GM12878 (cell line): ENCODE measurements around the gene RHCE. TPM values are rescaled to one million over a fixed set of nuclear protein-coding genes. Genes with fewer than 3 reads are reported as not detected.
"Not testable (repeated sequence)": the region's sequence is repeated elsewhere in the genome, so short reads cannot be mapped to it uniquely, and the experiment has no call there.

Experiments
- ATAC-seq: fragments of 200-7000 bp; cut with Tn5 transposase; 3 replicates; pipeline ENCODE4 v1.9.1; 2020; ENCODE audit warnings: mild to moderate bottlenecking, moderate library complexity
- BruUV-seq: library from RNA; stranded (reverse); fragments of 400-500 nt; replicated peaks from 2 replicates; lab custom pipeline; 2021; lab: Mats Ljungman, UMichigan
- CTCF ChIA-PET: fragments of 300-600 bp; sonication (Branson Sonifier 250); formaldehyde crosslinking; extraction: SDS; loops from one replicate; lab custom pipeline; 2021; ENCODE audit warnings: inconsistent platforms; lab: Yijun Ruan, JAX
- POLR2A ChIA-PET: fragments of 350-600 bp; formaldehyde crosslinking; extraction: SDS; loops from one replicate; lab custom pipeline; 2021; ENCODE audit warnings: inconsistent platforms; lab: Charles Lee
- RAD21 ChIA-PET: fragments of 300-600 bp; sonication (Branson Sonifier 250); formaldehyde crosslinking; loops from one replicate; lab custom pipeline; 2023; ENCODE audit warnings: antibody characterized with exemption; ENCODE audit not compliant: unreplicated experiment; lab: Charles Lee
- SMC1A ChIA-PET: fragments of 300-600 bp; sonication (Branson Sonifier 250); formaldehyde crosslinking; loops from one replicate; lab custom pipeline; 2023; ENCODE audit not compliant: unreplicated experiment, uncharacterized antibody; lab: Charles Lee
- DNase-seq: peaks from one replicate; pipeline ENCODE4 v3.0.0-alpha.2; 2011; ENCODE audit warnings: low read depth, low spot score
- FAIRE-seq: peaks from 3 replicates; lab custom pipeline; 2011; peaks lifted over from hg19 to GRCh38; lab: Jason Lieb, UNC
- H2AFZ ChIP-seq: 2 replicates; pipeline ENCODE4 v1.6.0; 2011; ENCODE audit warnings: low read depth, low read length, control low read depth; ENCODE audit not compliant: control insufficient read depth
- H3K27ac ChIP-seq: 2 replicates; pipeline ENCODE4 v1.5.1; 2011; ENCODE audit warnings: control low read depth; ENCODE audit not compliant: control insufficient read depth, insufficient read depth
- H3K27me3 ChIP-seq, 2 experiments: replicated peaks in 1 of 2; 2 replicates each; pipeline versions ENCODE4 v1.6.0 to v1.6.1; 2011; ENCODE audit warnings: low read length in 1 of 2; ENCODE audit not compliant: control insufficient read depth in 2 of 2, insufficient read depth in 2 of 2
- H3K36me3 ChIP-seq, 2 experiments: 2 replicates each; pipeline ENCODE4 v1.5.1; 2011; ENCODE audit warnings: low read length in 1 of 2; ENCODE audit not compliant: control insufficient read depth in 2 of 2, insufficient read depth in 2 of 2
- H3K4me1 ChIP-seq: 2 replicates; pipeline ENCODE4 v1.6.1; 2011; ENCODE audit warnings: mild to moderate bottlenecking, low read length, moderate library complexity, mixed read lengths; ENCODE audit not compliant: control insufficient read depth, insufficient read depth
- H3K4me2 ChIP-seq: 2 replicates; pipeline ENCODE4 v1.6.0; 2011; ENCODE audit warnings: control low read depth; ENCODE audit not compliant: control insufficient read depth, insufficient read depth
- H3K4me3 ChIP-seq: fragments of 200-600 bp; sonication (generic); 2 replicates; pipeline ENCODE4 v1.5.1; 2016
- H3K79me2 ChIP-seq: 2 replicates; pipeline ENCODE4 v1.6.0; 2011; ENCODE audit warnings: low read length; ENCODE audit not compliant: control insufficient read depth, insufficient read depth
- H3K9ac ChIP-seq: 2 replicates; pipeline ENCODE4 v1.8.0; 2011; ENCODE audit warnings: low read length, control low read depth, mixed read lengths; ENCODE audit not compliant: control insufficient read depth, insufficient read depth
- H3K9me3 ChIP-seq: replicated peaks from 3 replicates; pipeline ENCODE4 v1.5.1; 2011; ENCODE audit warnings: mild to moderate bottlenecking, low read length; ENCODE audit not compliant: control insufficient read depth, insufficient read depth
- H4K20me1 ChIP-seq: 2 replicates; pipeline ENCODE4 v1.6.0; 2011; ENCODE audit not compliant: control insufficient read depth, insufficient read depth
- BHLHE40 ChIP-seq, 2 experiments: fragments of 450-650 bp in 1 of 2; IDR thresholded peaks; 2 replicates each; pipeline ENCODE4 v1.6.1; 2011 to 2017; ENCODE audit warnings: low read depth in 2 of 2, borderline replicate concordance in 1 of 2, improper control_type of control experiment in 1 of 2, low read length in 1 of 2, mild to moderate bottlenecking in 1 of 2
- KLF5 ChIP-seq: fragments of 450-650 bp; IDR thresholded peaks from 2 replicates; pipeline ENCODE4 v1.6.1; 2014; ENCODE audit warnings: mild to moderate bottlenecking; ENCODE audit not compliant: partially characterized antibody
- MLLT1 ChIP-seq: fragments of 450-650 bp; IDR thresholded peaks from 2 replicates; pipeline ENCODE4 v1.6.1; 2016; ENCODE audit warnings: mild to moderate bottlenecking
- PBX3 ChIP-seq: IDR thresholded peaks from 2 replicates; pipeline ENCODE4 v1.6.1; 2011; ENCODE audit warnings: mild to moderate bottlenecking, low read depth, low read length, moderate library complexity; ENCODE audit not compliant: insufficient replicate concordance
- PKNOX1 ChIP-seq: fragments of 450-650 bp; IDR thresholded peaks from 2 replicates; pipeline ENCODE4 v1.6.1; 2016; ENCODE audit warnings: mild to moderate bottlenecking
- POLR2A ChIP-seq: IDR thresholded peaks from 2 replicates; pipeline ENCODE4 v1.6.1; 2011; ENCODE audit warnings: low read depth, mild to moderate bottlenecking, low read length
- RELB ChIP-seq: fragments of 450-650 bp; IDR thresholded peaks from 2 replicates; pipeline ENCODE4 v1.6.1; 2017; ENCODE audit warnings: low read depth, mild to moderate bottlenecking, moderate library complexity
- RUNX3 ChIP-seq: IDR thresholded peaks from 2 replicates; pipeline ENCODE4 v1.6.1; 2012; ENCODE audit warnings: low read length, inconsistent platforms
- WGBS: methylation state at CpG from one replicate; pipeline ENCODE4 v1.1.6; 2016; ENCODE audit warnings: low lambda C conversion rate; ENCODE audit not compliant: insufficient replicate concordance, insufficient coverage; ENCODE audit errors: missing lambda C conversion rate; 5-methylcytosine and 5-hydroxymethylcytosine counted together
- in situ Hi-C: fragments of 300-500 bp; cut with MboI; formaldehyde crosslinking; loops from 9 replicates; pipeline ENCODE4 v1.14.3; 2018; ENCODE audit warnings: mixed read lengths
- intact Hi-C: fragments of 100-400 bp; cut with micrococcal nuclease; formaldehyde crosslinking; loops from one replicate; pipeline ENCODE4 v1.14.2; 2022; ENCODE audit not compliant: unreplicated experiment
- polyA plus RNA-seq, 11 experiments: library from polyadenylated mRNA; depleted of rRNA in 4 of 11; unstranded in 6 of 11; stranded (reverse) in 5 of 11; fragments of >200 nt; fragmentation: Nextera tagmentation in 4 of 11; fragmentation: Illumina TruSeq in 1 of 11; extraction: Ambion mirVana in 4 of 11; extraction: Trizol in 1 of 11; gene quantifications; 1 replicate in 1 of 11; 2 replicates in 10 of 11; pipeline versions ENCODE4 v1.2.1 to v1.2.3, GENCODE V29; 2011 to 2016; ENCODE audit warnings: inconsistent platforms in 2 of 11, missing spikeins in 2 of 11, low read depth in 1 of 11
- total RNA-seq, 4 experiments: library from RNA; depleted of rRNA in 3 of 4; stranded (reverse); fragments of >200 nt in 3 of 4; fragmentation: Illumina TruSeq in 1 of 4; extraction: Trizol in 1 of 4; gene quantifications; 2 replicates each; pipeline versions ENCODE4 v1.2.1 to v1.2.3, GENCODE V29; 2013 to 2021

RHCE gene
- total and polyA plus RNA-seq, 10 of the 15 experiments (the other 5 are each of a cell fraction or from before 2014, with no cell fraction given), result 0.06 to 0.41 (median 0.22) TPM; not detected in 2

- BruUV-seq, result TSS peak; percentile 90
- peak overlapping the region; percentile 37 for H3K27ac ChIP-seq
- WGBS, result 2% methylated on average over 19 of the region's 29 CpGs
- peak overlapping the region; percentile 89 for H3K4me3 ChIP-seq
- FAIRE-seq, H3K36me3 ChIP-seq, H4K20me1 ChIP-seq, RAD21 ChIA-PET, DNase-seq, H3K9me3 ChIP-seq, H3K27me3 ChIP-seq, POLR2A ChIA-PET, SMC1A ChIA-PET, in situ Hi-C loops, CTCF ChIA-PET, H3K4me1 ChIP-seq: not testable (repeated sequence)
- H3K79me2 ChIP-seq, result peaks cover 41% of the 10 kb centered on the region
- TF ChIP-seq BHLHE40 (IDR thresholded peaks at IDR 0.05; ENCODE audit: borderline replicate concordance in 1 of 2, low read depth in 2 of 2, low read length in 1 of 2) (peak in 1 of 2 experiments; percentile 21; a peak in 1 of 4 replicates), RUNX3 (0 out of 2 replicates have a peak, but pooled peaks have one; percentile 15), PBX3 (peak; percentile 62), MLLT1 (0 out of 2 replicates have a peak, but pooled peaks have one; percentile 37), KLF5 (peak; percentile 30), RELB (0 out of 2 replicates have a peak, but pooled peaks have one; percentile 24), POLR2A (peak; percentile 32; the same call in 1 of the 2 replicates), PKNOX1 (peak; percentile 92)
- peak overlapping the region; percentile 44; the same call in 1 of the 2 replicates for H3K4me2 ChIP-seq
- intact Hi-C loops, result loop anchor here (5.0 kb wide), 1 partner anchor 90 kb away; the partner anchor contains the start of gene RSRP1
- peak overlapping the region; percentile 54 for H2AFZ ChIP-seq
- peak; percentile 51 for ATAC-seq
- peak overlapping the region; percentile 71 for H3K9ac ChIP-seq
These were observed 83.7 kb downstream of the RHCE start for GRCh38 chr1:25336922-25337354.
